ENCODE results near the gene ALPL. TPM values are rescaled to one million over a fixed set of nuclear protein-coding genes. Genes with fewer than 3 reads are reported as not detected.

ALPL gene
- total RNA-seq, 1 experiment from 2014 or later: 0.63 TPM

GRCh38 chr1:21596628-21597027 is 87.4 kb downstream of the ALPL start:
- Histone ChIP-seq H3K9me3 (replicated peaks) (no peaks in the 10 kb centered on the region), H3K4me3 (no peak overlapping the region), H3K4me1 (no peaks in the 10 kb centered on the region; the same call in 1 of the 2 replicates), H3K36me3 (no peaks in the 10 kb centered on the region), H3K27ac (no peak overlapping the region), H3K27me3 (no peaks in the 10 kb centered on the region)
- DNase-seq: no peak

GRCh38 chr1:21597753-21598152 is 88.5 kb downstream of the ALPL start:
- H3K36me3 ChIP-seq: no peaks in the 10 kb centered on the region
- no peak overlapping the region for H3K4me3 ChIP-seq
- no peak for DNase-seq
- H3K27me3 ChIP-seq: no peaks in the 10 kb centered on the region
- no peak overlapping the region for H3K27ac ChIP-seq
- H3K4me1 ChIP-seq: no peaks in the 10 kb centered on the region; the same call in 1 of the 2 replicates
- H3K9me3 ChIP-seq (replicated peaks): no peaks in the 10 kb centered on the region

- H3K4me3 ChIP-seq: no peak overlapping the region
- DNase-seq: no peak
- H3K27me3 ChIP-seq: no peaks in the 10 kb centered on the region
- H3K9me3 ChIP-seq (replicated peaks): no peaks in the 10 kb centered on the region
- H3K36me3 ChIP-seq: no peaks in the 10 kb centered on the region
- H3K27ac ChIP-seq: no peak overlapping the region
- no peaks in the 10 kb centered on the region; the same call in 1 of the 2 replicates for H3K4me1 ChIP-seq
Observed at GRCh38 chr1:21598417-21598816, 89.2 kb downstream of the ALPL start.

GRCh38 chr1:21598904-21599303 is 89.7 kb downstream of the ALPL start:
- no peaks in the 10 kb centered on the region for H3K27me3 ChIP-seq
- H3K36me3 ChIP-seq: no peaks in the 10 kb centered on the region
- no peak overlapping the region for H3K27ac ChIP-seq
- DNase-seq: no peak
- no peaks in the 10 kb centered on the region; the same call in 1 of the 2 replicates for H3K4me1 ChIP-seq
- no peak overlapping the region for H3K4me3 ChIP-seq
- H3K9me3 ChIP-seq (replicated peaks): no peaks in the 10 kb centered on the region

GRCh38 chr1:21599402-21599801 is 90.2 kb downstream of the ALPL start:
- Histone ChIP-seq H3K4me1 (no peaks in the 10 kb centered on the region; the same call in 1 of the 2 replicates), H3K27me3 (no peaks in the 10 kb centered on the region), H3K9me3 (replicated peaks) (no peaks in the 10 kb centered on the region), H3K27ac (no peak overlapping the region), H3K36me3 (no peaks in the 10 kb centered on the region), H3K4me3 (no peak overlapping the region)
- no peak for DNase-seq

GRCh38 chr1:21601278-21602048 is 92.2 kb downstream of the ALPL start:
- Histone ChIP-seq H3K4me3 (no peak overlapping the region), H3K4me1 (no peaks in the 10 kb centered on the region), H3K9me3 (replicated peaks) (no peaks in the 10 kb centered on the region), H3K27me3 (no peaks in the 10 kb centered on the region), H3K27ac (no peak overlapping the region), H3K36me3 (no peaks in the 10 kb centered on the region)
- no peak for DNase-seq

- Histone ChIP-seq H3K4me1 (no peaks in the 10 kb centered on the region), H3K9me3 (replicated peaks) (no peaks in the 10 kb centered on the region), H3K4me3 (no peak overlapping the region), H3K27ac (no peak overlapping the region), H3K36me3 (no peaks in the 10 kb centered on the region), H3K27me3 (no peaks in the 10 kb centered on the region)
- DNase-seq: no peak
Observed at GRCh38 chr1:21603177-21604138, 94.2 kb downstream of the ALPL start.

GRCh38 chr1:21604208-21604957 is 95.2 kb downstream of the ALPL start:
- Histone ChIP-seq H3K4me1 (no peaks in the 10 kb centered on the region), H3K9me3 (replicated peaks) (no peaks in the 10 kb centered on the region)
- DNase-seq: no peak

GRCh38 chr1:21605012-21605715 is 95.9 kb downstream of the ALPL start:
- no peaks in the 10 kb centered on the region for H3K27me3 ChIP-seq
- H3K4me1 ChIP-seq: no peaks in the 10 kb centered on the region
- H3K4me3 ChIP-seq: no peak overlapping the region
- H3K27ac ChIP-seq: no peak overlapping the region
- H3K36me3 ChIP-seq: no peaks in the 10 kb centered on the region
- DNase-seq: no peak
- H3K9me3 ChIP-seq (replicated peaks): no peaks in the 10 kb centered on the region

More at GRCh38 chr1:21604208-21604957, 95.2 kb downstream of the ALPL start:
- Histone ChIP-seq H3K4me3 (no peak overlapping the region), H3K27ac (no peak overlapping the region), H3K36me3 (no peaks in the 10 kb centered on the region), H3K27me3 (no peaks in the 10 kb centered on the region)

- Histone ChIP-seq H3K4me3 (no peak overlapping the region), H3K27me3 (no peaks in the 10 kb centered on the region), H3K36me3 (no peaks in the 10 kb centered on the region), H3K9me3 (replicated peaks) (no peaks in the 10 kb centered on the region), H3K4me1 (no peaks in the 10 kb centered on the region), H3K27ac (no peak overlapping the region)
- no peak for DNase-seq
Observed at GRCh38 chr1:21605964-21606705, 96.9 kb downstream of the ALPL start.

- DNase-seq: peak; percentile 51 to 75
- no peaks in the 10 kb centered on the region for H3K4me1 ChIP-seq
- no peak overlapping the region for H3K27ac ChIP-seq
- H3K36me3 ChIP-seq: no peaks in the 10 kb centered on the region
- H3K9me3 ChIP-seq (replicated peaks): no peaks in the 10 kb centered on the region
- H3K4me3 ChIP-seq: no peak overlapping the region
- no peaks in the 10 kb centered on the region for H3K27me3 ChIP-seq
Observed at GRCh38 chr1:21607549-21608529, 98.6 kb downstream of the ALPL start.

GRCh38 chr1:21608798-21609197 is 99.6 kb downstream of the ALPL start:
- Histone ChIP-seq H3K9me3 (replicated peaks) (no peaks in the 10 kb centered on the region), H3K27me3 (no peaks in the 10 kb centered on the region)
- no peak for DNase-seq

GRCh38 chr1:21610027-21610426 is 100.8 kb downstream of the ALPL start:
- Histone ChIP-seq H3K27me3 (no peaks in the 10 kb centered on the region), H3K4me3 (no peak overlapping the region), H3K9me3 (replicated peaks) (no peaks in the 10 kb centered on the region), H3K27ac (no peak overlapping the region), H3K36me3 (no peaks in the 10 kb centered on the region), H3K4me1 (no peaks in the 10 kb centered on the region)
- DNase-seq: no peak

More at GRCh38 chr1:21608798-21609197, 99.6 kb downstream of the ALPL start:
- no peaks in the 10 kb centered on the region for H3K4me1 ChIP-seq
- no peak overlapping the region for H3K4me3 ChIP-seq
- H3K36me3 ChIP-seq: no peaks in the 10 kb centered on the region
- H3K27ac ChIP-seq: no peak overlapping the region

Data from SJCRH30 (cell line).